T-helper 2 cell treated with Interferon-gamma antibody and Interleukin-4, amounts not matched to agents 5 μg/mL and 100 μg/mL, for 36 hours (primary cell): ENCODE results near the gene EMCN.

Source experiments
- DNase-seq: peaks from one replicate; pipeline ENCODE4 v3.0.0; 2021; ENCODE audit warnings: low spot score
- H3K27ac Mint-ChIP-seq: one replicate; pipeline ENCODE4 v1.8.0; 2021; ENCODE audit warnings: mild to moderate bottlenecking, mixed read lengths
- H3K27me3 Mint-ChIP-seq: one replicate; pipeline ENCODE4 v1.8.0; 2021; ENCODE audit warnings: low read depth, mixed read lengths
- H3K36me3 Mint-ChIP-seq: one replicate; pipeline ENCODE4 v1.8.0; 2021; ENCODE audit warnings: low read depth, mixed read lengths
- H3K4me1 Mint-ChIP-seq: one replicate; pipeline ENCODE4 v1.8.0; 2021; ENCODE audit warnings: low read depth, mixed read lengths
- H3K4me3 Mint-ChIP-seq: one replicate; pipeline ENCODE4 v1.8.0; 2022; ENCODE audit warnings: mild to moderate bottlenecking, moderate library complexity, mixed read lengths
- H3K9me3 Mint-ChIP-seq: one replicate; pipeline ENCODE4 v1.8.0; 2021; ENCODE audit warnings: mixed read lengths

Gene EMCN

DNA sequence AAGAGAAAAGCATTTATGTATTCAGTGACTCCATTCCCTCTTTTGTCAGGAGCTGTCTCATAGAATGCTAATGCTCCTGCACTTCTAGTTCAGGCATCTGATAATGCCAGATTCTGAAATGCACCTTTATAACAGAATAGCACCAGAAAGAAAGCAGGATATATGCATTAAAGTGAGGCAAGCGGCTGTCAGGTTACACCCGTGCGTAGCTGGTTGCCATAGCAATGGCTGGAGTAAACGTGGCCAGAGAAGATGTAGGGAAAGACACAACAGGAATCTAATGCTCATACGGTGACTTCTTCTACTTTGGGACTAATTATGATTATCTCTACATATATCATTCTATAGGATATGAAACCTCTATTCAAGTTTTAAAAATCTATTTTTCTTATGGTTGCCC lies 5.9 kb downstream of the EMCN start:
- Mint-ChIP-seq H3K9me3 (no peaks in the 10 kb centered on the region), H3K27ac (no peak overlapping the region), H3K36me3 (no peaks in the 10 kb centered on the region), H3K4me1 (no peaks in the 10 kb centered on the region), H3K4me3 (no peak overlapping the region), H3K27me3 (peaks cover 21% of the 10 kb centered on the region)
- DNase-seq: no peak

DNA sequence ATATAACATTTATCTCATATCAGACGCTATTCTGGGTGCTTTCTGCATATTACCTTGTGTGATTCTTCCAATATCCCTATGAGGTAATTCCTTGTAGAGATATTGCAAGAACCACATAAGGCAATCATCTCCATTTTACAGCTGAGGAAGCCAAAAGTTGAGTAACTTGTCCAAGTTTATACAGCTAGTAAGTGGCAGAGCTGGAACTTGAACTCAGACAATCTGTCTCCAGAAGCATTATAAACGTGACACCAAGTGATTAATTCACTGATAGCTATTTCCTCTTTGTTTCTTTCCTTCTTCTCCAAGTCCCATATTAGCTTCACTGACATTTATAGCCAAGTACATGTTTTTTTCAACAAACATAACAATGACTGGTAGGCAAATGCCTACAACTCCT lies 7.3 kb downstream of the EMCN start:
- no peak for DNase-seq

DNA sequence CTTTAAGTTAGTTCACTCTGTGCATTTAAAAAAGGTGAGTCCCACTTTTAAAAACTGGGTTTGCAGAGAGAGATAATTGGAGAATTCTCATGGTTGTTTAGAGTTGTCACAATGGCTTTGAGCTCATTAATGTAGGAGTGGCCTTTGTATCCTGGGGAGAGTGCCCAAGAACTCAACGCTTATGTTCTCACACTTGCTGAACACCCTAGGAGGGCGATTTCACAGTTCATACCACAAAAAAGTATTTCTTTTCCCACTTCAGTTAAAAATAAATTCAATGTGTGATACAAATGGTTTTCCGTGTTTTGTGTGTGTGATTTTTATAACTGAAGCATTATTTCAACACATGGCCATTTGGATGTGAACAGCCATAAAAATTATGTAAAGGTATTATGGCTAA lies 8.4 kb downstream of the EMCN start:
- Mint-ChIP-seq H3K4me1 (no peaks in the 10 kb centered on the region), H3K27me3 (peaks cover 7% of the 10 kb centered on the region), H3K36me3 (no peaks in the 10 kb centered on the region), H3K9me3 (no peaks in the 10 kb centered on the region), H3K4me3 (no peak overlapping the region), H3K27ac (no peak overlapping the region)
- no peak for DNase-seq

More for the DNA sequence above, 7.3 kb downstream of the EMCN start:
- H3K27me3 Mint-ChIP-seq: peaks cover 11% of the 10 kb centered on the region
- H3K4me1 Mint-ChIP-seq: no peaks in the 10 kb centered on the region
- no peaks in the 10 kb centered on the region for H3K36me3 Mint-ChIP-seq
- no peak overlapping the region for H3K27ac Mint-ChIP-seq
- H3K9me3 Mint-ChIP-seq: no peaks in the 10 kb centered on the region
- H3K4me3 Mint-ChIP-seq: no peak overlapping the region

DNA sequence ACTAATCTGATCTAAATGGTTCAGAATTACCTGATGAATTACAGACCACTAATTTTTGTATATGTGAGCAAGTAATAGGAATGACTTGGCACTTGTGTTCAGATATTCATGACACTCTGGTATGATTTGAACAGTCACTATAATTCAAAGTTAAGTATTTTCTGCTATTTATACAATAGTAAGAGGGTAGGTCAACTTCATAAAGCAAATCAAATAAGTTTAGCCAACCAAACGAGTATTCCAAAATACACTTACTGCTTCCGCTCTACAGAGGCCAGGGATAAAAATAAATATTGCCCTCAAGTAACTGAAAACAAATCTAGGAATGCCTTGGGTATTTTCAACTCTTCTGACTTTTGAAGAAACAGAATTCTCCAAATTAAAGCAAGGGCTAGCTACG lies 9.1 kb downstream of the EMCN start:
- no peaks in the 10 kb centered on the region for H3K9me3 Mint-ChIP-seq
- no peak for DNase-seq
- H3K4me1 Mint-ChIP-seq: no peaks in the 10 kb centered on the region
- no peak overlapping the region for H3K4me3 Mint-ChIP-seq
- H3K27me3 Mint-ChIP-seq: peaks cover 2% of the 10 kb centered on the region
- H3K27ac Mint-ChIP-seq: no peak overlapping the region
- H3K36me3 Mint-ChIP-seq: no peaks in the 10 kb centered on the region

DNA sequence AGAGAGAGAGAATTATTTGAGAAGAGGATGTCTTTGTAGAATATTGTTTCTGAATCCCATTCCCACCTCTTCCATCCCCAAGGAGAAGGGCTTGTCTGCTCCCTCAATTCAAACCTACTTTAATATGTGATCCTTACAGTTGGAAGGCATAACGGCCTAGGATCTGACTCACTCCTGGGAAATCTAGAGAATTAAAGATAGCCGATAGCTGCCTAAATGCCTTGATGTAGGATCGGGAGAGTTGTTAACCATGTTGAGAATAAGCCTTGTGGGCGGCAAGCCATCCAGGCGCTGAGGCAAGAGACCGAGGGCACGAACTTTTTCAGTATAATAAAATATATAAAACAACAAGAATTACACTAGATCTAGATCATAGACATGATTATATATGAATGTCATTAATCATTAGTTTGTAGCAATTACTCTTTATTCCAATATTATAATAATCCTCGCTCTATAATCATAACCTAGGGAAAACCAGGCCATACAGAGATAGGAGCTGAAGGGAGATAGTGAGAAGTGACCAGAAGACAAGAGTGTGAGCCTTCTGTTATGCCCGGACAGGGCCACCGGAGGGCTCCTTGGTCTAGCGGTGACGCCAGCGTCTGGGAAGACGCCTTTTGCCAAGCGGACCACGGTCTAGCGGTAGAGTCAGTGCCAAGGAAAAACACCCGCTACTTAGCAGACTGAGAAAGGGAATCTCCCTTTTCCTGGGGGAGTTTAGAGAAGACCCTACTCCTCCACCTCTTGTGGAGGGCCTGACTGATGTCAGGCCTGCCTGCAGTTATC lies 13.5 kb downstream of the EMCN start:
- no peaks in the 10 kb centered on the region for H3K9me3 Mint-ChIP-seq
- DNase-seq: no peak
- H3K27ac Mint-ChIP-seq: no peak overlapping the region
- no peak overlapping the region for H3K4me3 Mint-ChIP-seq
- H3K27me3 Mint-ChIP-seq: no peaks in the 10 kb centered on the region
- H3K36me3 Mint-ChIP-seq: no peaks in the 10 kb centered on the region
- no peaks in the 10 kb centered on the region for H3K4me1 Mint-ChIP-seq

DNA sequence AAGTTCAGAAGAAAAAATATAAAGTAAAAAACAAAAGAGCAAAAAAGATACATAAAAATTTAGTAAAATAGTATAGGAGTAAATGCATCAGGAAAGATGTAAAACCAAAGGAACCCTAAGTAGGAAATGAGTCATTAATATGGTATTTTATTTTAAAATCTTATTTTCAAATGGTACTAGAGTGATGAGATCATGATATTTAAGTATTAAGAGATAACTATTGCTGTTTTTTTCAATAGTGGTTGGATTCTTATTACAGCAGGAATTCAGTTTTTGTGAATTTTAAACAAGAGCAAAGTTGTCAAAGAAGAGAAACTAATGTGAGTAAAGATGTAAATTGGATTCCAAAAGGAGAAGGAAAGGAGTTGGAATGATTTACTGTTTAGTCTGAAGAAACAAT lies 20.0 kb downstream of the EMCN start:
- Mint-ChIP-seq H3K4me1 (no peaks in the 10 kb centered on the region), H3K27ac (no peak overlapping the region), H3K9me3 (no peaks in the 10 kb centered on the region), H3K27me3 (no peaks in the 10 kb centered on the region), H3K4me3 (no peak overlapping the region), H3K36me3 (no peaks in the 10 kb centered on the region)
- DNase-seq: no peak

DNA sequence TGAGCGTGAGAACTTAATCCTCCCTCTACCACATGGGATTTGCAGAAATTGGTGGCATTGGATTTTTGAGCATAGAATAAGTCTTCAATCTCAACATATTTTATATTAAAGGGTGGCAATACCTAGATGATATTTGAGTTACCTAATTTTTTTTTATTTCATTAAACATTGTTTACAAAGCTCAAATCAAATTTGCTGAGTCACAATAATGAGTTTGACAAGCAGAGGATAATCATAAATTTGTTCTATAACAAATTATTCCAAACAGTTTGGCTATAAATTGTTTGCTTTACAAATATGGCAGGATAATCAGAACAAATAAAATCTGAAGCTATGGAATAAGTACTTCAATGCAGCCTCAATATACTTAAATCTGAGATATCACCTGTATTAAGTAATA lies 22.7 kb downstream of the EMCN start:
- Mint-ChIP-seq H3K4me1 (no peaks in the 10 kb centered on the region), H3K9me3 (peaks cover 18% of the 10 kb centered on the region), H3K27ac (no peak overlapping the region), H3K4me3 (no peak overlapping the region), H3K36me3 (no peaks in the 10 kb centered on the region), H3K27me3 (no peaks in the 10 kb centered on the region)
- no peak for DNase-seq

DNA sequence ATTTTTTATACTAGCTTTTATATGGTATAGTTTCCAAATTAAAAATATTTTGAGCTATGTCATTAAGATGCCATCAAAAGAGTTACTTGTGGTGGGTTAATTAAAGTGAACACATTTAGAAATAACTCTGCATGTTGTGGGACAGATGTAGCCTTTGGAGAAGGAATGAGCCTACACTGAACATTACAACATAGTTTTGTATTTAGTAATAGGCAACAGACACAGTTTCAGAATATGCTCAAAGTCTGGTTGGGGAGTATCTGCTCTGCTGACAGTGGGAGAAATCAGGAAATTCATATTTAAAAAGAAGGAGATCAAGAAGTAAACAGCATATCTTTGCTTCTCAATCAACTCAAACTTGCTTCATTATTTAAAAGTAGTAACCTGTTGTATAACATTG lies 23.7 kb downstream of the EMCN start:
- no peak overlapping the region for H3K4me3 Mint-ChIP-seq
- no peaks in the 10 kb centered on the region for H3K36me3 Mint-ChIP-seq

DNA sequence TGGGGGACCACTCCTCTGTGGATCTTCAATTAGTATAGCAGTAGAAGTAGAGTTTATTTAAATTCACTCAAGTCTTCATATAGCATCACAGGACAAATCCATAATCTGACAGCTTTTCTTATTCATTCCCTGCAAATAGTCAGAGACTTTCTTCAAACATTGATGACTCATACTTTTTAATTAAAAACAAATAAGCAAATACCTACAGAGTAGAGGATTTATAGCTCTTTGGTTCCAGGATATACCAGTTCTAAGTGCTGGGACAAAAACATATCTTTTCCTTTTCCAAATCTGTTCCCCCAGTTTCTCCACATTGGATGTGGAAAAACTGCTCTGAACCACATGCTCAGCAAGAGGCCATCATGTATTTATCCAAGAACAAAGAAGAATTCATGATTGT lies 24.1 kb downstream of the EMCN start:
- H3K36me3 Mint-ChIP-seq: no peaks in the 10 kb centered on the region
- no peaks in the 10 kb centered on the region for H3K4me1 Mint-ChIP-seq
- no peak for DNase-seq
- no peak overlapping the region for H3K27ac Mint-ChIP-seq
- peaks cover 18% of the 10 kb centered on the region for H3K9me3 Mint-ChIP-seq
- no peaks in the 10 kb centered on the region for H3K27me3 Mint-ChIP-seq
- no peak overlapping the region for H3K4me3 Mint-ChIP-seq

More for the DNA sequence above, 23.7 kb downstream of the EMCN start:
- H3K9me3 Mint-ChIP-seq: peaks cover 18% of the 10 kb centered on the region
- no peaks in the 10 kb centered on the region for H3K27me3 Mint-ChIP-seq
- DNase-seq: no peak
- H3K27ac Mint-ChIP-seq: no peak overlapping the region
- no peaks in the 10 kb centered on the region for H3K4me1 Mint-ChIP-seq

DNA sequence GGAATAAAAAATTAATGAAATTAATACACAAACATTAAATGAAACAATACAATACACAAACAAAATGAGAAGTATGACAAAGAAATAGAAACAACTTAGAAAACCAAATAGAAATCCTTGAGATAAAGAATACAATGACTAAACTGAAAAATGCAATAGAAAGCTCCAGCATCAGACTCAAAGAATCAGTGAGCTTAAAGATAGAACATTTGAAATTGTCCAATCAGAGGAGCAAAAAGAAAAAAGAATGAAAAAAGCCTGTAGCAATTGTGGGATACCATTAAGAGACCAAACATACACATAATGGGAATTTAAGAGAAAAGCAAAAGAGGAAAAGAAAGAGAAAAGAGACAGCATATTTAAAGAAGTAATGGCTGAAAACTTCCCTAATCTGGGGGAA lies 25.7 kb downstream of the EMCN start:
- Mint-ChIP-seq H3K4me1 (no peaks in the 10 kb centered on the region), H3K27ac (no peak overlapping the region), H3K27me3 (no peaks in the 10 kb centered on the region), H3K36me3 (no peaks in the 10 kb centered on the region), H3K9me3 (peaks cover 18% of the 10 kb centered on the region), H3K4me3 (no peak overlapping the region)
- no peak for DNase-seq

DNA sequence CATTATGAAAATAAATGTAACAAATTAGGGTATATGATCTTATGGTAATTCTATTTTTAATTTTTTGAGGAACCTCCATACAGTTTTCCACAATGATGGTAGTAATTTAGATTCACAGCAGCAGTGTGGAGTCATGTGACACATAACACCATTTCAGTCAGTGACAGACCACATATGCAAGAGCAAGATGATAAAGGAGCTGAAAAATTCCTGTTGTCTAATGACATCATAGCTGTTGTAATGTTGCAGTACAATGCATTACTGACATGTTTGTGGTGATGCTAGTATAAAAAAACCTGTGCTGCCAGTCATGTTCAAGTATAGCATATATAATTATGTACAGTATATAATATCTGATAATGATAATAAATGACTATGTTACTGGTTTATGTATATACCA lies 28.5 kb downstream of the EMCN start:
- Mint-ChIP-seq H3K4me3 (no peak overlapping the region), H3K9me3 (peaks cover 18% of the 10 kb centered on the region), H3K27ac (no peak overlapping the region), H3K4me1 (no peaks in the 10 kb centered on the region), H3K36me3 (no peaks in the 10 kb centered on the region), H3K27me3 (peaks cover 2% of the 10 kb centered on the region)
- DNase-seq: no peak

DNA sequence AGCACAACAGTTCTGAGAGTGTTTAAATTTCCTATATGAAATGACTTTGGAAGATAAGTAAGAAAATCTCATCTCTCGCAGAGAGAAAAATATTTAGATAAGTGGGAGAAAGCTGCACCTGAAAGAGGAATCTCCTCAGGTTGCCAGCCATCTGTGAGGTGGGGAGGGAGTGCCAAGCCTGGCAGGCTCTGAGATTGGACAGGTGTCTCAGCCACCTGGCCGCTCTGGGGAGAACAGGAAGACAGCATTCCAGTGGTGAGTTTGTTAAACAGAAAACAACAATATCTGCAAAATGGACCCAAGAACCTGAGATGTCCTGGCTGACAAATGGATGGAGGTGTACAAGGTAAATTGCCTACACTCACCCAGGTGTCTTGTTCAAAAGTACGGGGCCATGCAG lies 31.3 kb downstream of the EMCN start:
- DNase-seq: no peak
- Mint-ChIP-seq H3K36me3 (no peaks in the 10 kb centered on the region), H3K27me3 (peaks cover 2% of the 10 kb centered on the region)

DNA sequence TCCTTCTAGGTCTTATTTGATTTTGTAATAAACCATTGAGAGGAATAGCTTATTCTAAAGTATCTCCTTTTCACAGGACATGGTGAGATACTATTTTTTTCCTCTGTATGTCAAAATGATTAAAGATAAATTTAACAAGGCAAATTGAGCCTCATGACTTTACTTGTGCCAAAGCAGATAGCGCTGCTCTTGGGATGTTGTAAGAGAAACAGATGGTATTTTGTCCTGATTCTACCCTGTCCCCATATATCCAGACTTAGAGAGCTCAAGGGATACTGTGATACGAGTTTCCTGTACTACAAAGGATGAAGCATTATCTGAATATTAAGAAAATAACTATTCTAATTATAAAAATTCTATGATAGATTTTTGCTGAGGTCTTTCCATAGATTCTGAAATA lies 34.0 kb downstream of the EMCN start:
- Mint-ChIP-seq H3K36me3 (no peaks in the 10 kb centered on the region), H3K9me3 (no peaks in the 10 kb centered on the region), H3K4me1 (no peaks in the 10 kb centered on the region), H3K27me3 (peaks cover 2% of the 10 kb centered on the region), H3K4me3 (no peak overlapping the region), H3K27ac (no peak overlapping the region)
- no peak for DNase-seq

More for the DNA sequence above, 31.3 kb downstream of the EMCN start:
- Mint-ChIP-seq H3K9me3 (peaks cover 7% of the 10 kb centered on the region), H3K4me1 (no peaks in the 10 kb centered on the region), H3K27ac (no peak overlapping the region), H3K4me3 (no peak overlapping the region)

DNA sequence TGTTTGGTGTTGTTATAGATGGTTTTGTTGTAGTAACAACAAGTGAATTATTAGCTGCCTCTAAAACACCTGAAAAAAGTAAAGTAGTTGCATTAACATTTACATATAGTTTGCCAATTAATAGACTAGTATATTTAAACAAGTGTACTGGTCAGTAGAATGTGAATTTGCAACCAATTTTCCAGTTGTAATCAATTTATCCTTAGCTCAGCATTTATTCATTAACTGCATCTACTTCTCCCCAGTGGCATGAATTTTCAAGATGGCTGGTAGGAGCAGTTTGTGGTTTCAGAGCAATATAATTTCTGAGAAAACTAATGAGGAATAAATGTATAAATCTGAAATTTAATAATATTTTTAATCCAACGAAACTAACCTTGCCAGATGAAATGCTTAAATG lies 37.9 kb downstream of the EMCN start:
- peaks cover 2% of the 10 kb centered on the region for H3K27me3 Mint-ChIP-seq
- H3K4me1 Mint-ChIP-seq: no peaks in the 10 kb centered on the region
- H3K27ac Mint-ChIP-seq: no peak overlapping the region
- no peak overlapping the region for H3K4me3 Mint-ChIP-seq
- H3K36me3 Mint-ChIP-seq: no peaks in the 10 kb centered on the region
- no peak for DNase-seq
- H3K9me3 Mint-ChIP-seq: no peaks in the 10 kb centered on the region

DNA sequence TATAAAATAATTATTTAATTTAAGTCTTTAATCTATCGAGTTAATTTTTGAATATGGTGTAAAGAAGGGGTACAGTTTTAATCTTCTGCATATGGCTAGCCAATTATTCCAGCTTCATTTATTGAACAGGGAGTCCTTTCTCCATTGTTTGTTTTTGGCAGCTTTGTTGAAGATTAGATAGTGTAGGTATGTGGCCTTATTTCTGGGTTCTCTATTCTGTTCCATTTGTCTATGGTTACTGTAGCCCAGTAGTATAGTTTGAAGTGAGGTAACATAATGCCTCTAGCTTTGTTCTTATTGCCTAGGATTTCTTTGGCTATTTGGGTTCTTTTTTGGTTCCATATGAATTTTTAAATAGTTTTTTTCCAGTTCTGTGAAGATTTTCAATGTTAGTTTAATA lies 48.3 kb downstream of the EMCN start:
- H3K27me3 Mint-ChIP-seq: no peaks in the 10 kb centered on the region
- no peak for DNase-seq
- no peaks in the 10 kb centered on the region for H3K4me1 Mint-ChIP-seq
- H3K9me3 Mint-ChIP-seq: no peaks in the 10 kb centered on the region
- H3K27ac Mint-ChIP-seq: no peak overlapping the region
- no peaks in the 10 kb centered on the region for H3K36me3 Mint-ChIP-seq
- no peak overlapping the region for H3K4me3 Mint-ChIP-seq
